ENCODE data around the gene SLC35F6. TPM values are rescaled to one million over a fixed set of nuclear protein-coding genes. Genes with fewer than 3 reads are reported as not detected.

Gene SLC35F6
- total and polyA plus RNA-seq, 9 of the 15 experiments (the other 6 are each of a cell fraction or from before 2014, with no cell fraction given) = 11.9 to 47.3 (median 22.5) TPM

DNA sequence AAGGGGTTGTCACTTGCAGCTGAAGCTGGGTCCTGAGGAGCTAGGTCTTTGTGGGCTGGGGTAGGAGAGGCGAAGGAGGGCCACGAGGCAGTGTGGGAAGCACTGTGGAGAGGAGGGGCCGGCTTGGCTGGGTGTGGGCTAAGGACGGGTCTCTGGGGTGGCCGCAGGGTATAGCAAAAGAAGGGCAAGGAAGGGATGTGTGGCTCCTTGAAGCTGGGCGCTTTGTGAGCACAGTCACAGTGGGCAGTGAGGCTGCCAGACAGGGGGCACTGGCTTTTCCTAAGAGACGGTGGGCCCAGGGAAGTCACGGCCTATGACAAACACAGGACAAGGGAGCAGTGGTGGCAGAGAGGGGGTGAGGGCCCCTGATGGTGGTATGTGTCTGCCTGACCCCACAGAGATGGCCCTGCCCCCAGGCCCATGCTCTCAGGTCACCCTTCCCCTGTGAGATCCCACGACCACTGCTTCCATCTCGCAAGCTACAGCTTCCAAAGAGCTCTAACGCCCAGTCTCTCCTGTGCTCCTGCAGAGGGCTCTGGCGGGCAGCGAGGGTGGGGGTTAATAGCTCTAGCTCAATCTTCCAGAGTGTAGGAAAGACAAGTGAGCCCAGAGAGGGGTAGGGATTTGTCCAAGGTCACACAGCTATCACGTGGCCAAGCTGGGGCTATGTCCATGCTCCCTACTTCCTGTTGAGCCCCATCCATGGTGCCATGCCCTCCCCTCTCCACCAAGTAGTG, 39.1 kb upstream of the SLC35F6 start (continued):
- TF ChIP-seq, protein P1, sequence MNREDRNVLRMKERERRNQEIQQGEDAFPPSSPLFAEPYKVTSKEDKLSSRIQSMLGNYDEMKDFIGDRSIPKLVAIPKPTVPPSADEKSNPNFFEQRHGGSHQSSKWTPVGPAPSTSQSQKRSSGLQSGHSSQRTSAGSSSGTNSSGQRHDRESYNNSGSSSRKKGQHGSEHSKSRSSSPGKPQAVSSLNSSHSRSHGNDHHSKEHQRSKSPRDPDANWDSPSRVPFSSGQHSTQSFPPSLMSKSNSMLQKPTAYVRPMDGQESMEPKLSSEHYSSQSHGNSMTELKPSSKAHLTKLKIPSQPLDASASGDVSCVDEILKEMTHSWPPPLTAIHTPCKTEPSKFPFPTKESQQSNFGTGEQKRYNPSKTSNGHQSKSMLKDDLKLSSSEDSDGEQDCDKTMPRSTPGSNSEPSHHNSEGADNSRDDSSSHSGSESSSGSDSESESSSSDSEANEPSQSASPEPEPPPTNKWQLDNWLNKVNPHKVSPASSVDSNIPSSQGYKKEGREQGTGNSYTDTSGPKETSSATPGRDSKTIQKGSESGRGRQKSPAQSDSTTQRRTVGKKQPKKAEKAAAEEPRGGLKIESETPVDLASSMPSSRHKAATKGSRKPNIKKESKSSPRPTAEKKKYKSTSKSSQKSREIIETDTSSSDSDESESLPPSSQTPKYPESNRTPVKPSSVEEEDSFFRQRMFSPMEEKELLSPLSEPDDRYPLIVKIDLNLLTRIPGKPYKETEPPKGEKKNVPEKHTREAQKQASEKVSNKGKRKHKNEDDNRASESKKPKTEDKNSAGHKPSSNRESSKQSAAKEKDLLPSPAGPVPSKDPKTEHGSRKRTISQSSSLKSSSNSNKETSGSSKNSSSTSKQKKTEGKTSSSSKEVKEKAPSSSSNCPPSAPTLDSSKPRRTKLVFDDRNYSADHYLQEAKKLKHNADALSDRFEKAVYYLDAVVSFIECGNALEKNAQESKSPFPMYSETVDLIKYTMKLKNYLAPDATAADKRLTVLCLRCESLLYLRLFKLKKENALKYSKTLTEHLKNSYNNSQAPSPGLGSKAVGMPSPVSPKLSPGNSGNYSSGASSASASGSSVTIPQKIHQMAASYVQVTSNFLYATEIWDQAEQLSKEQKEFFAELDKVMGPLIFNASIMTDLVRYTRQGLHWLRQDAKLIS (CRISPR knock-in tag; IDR thresholded peaks at IDR 0.05) = no peak
- TF ChIP-seq, protein P2, sequence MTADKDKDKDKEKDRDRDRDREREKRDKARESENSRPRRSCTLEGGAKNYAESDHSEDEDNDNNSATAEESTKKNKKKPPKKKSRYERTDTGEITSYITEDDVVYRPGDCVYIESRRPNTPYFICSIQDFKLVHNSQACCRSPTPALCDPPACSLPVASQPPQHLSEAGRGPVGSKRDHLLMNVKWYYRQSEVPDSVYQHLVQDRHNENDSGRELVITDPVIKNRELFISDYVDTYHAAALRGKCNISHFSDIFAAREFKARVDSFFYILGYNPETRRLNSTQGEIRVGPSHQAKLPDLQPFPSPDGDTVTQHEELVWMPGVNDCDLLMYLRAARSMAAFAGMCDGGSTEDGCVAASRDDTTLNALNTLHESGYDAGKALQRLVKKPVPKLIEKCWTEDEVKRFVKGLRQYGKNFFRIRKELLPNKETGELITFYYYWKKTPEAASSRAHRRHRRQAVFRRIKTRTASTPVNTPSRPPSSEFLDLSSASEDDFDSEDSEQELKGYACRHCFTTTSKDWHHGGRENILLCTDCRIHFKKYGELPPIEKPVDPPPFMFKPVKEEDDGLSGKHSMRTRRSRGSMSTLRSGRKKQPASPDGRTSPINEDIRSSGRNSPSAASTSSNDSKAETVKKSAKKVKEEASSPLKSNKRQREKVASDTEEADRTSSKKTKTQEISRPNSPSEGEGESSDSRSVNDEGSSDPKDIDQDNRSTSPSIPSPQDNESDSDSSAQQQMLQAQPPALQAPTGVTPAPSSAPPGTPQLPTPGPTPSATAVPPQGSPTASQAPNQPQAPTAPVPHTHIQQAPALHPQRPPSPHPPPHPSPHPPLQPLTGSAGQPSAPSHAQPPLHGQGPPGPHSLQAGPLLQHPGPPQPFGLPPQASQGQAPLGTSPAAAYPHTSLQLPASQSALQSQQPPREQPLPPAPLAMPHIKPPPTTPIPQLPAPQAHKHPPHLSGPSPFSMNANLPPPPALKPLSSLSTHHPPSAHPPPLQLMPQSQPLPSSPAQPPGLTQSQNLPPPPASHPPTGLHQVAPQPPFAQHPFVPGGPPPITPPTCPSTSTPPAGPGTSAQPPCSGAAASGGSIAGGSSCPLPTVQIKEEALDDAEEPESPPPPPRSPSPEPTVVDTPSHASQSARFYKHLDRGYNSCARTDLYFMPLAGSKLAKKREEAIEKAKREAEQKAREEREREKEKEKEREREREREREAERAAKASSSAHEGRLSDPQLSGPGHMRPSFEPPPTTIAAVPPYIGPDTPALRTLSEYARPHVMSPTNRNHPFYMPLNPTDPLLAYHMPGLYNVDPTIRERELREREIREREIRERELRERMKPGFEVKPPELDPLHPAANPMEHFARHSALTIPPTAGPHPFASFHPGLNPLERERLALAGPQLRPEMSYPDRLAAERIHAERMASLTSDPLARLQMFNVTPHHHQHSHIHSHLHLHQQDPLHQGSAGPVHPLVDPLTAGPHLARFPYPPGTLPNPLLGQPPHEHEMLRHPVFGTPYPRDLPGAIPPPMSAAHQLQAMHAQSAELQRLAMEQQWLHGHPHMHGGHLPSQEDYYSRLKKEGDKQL (CRISPR knock-in tag; IDR thresholded peaks at IDR 0.05; ENCODE audit: borderline replicate concordance) = 0 out of 2 replicates have a peak, but pooled peaks have one; percentile 23
- TF ChIP-seq ZFP36 (IDR thresholded peaks at IDR 0.05; ENCODE audit: low read depth, low read length, partially characterized antibody) (peak; percentile 79), SMARCB1 (IDR thresholded peaks at IDR 0.05; ENCODE audit: insufficient read length, low read depth) (no peak), BACH1 (tag; IDR thresholded peaks at IDR 0.05) (no peak), BRD9 (IDR thresholded peaks at IDR 0.05; ENCODE audit: low read depth, partially characterized antibody) (no peak), BCOR (IDR thresholded peaks at IDR 0.05) (peak; percentile 79), RBM15 (IDR thresholded peaks at IDR 0.05; ENCODE audit: insufficient read depth, low read length) (no peak), CCAR2 (IDR thresholded peaks at IDR 0.05; ENCODE audit: low read depth, low read length) (no peak), TCFL5 (CRISPR knock-in tag; conservative IDR thresholded peaks at IDR 0.05) (no peak), POLR2A (conservative IDR thresholded peaks at IDR 0.05) (no peak), ELF1 (tag; IDR thresholded peaks at IDR 0.05) (no peak), POLR2G (IDR thresholded peaks at IDR 0.05; ENCODE audit: low read depth, low read length) (no peak), RAD51 (IDR thresholded peaks at IDR 0.05; ENCODE audit: borderline replicate concordance, low read depth) (peak; percentile 41; the same call in 1 of the 2 replicates), WHSC1 (IDR thresholded peaks at IDR 0.05; ENCODE audit: low read length) (no peak)
- TF ChIP-seq, protein P3, sequence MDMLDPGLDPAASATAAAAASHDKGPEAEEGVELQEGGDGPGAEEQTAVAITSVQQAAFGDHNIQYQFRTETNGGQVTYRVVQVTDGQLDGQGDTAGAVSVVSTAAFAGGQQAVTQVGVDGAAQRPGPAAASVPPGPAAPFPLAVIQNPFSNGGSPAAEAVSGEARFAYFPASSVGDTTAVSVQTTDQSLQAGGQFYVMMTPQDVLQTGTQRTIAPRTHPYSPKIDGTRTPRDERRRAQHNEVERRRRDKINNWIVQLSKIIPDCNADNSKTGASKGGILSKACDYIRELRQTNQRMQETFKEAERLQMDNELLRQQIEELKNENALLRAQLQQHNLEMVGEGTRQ (CRISPR knock-in tag; IDR thresholded peaks at IDR 0.05) = peak; percentile 51; the same call in 1 of the 2 replicates
- TF ChIP-seq, protein P4, sequence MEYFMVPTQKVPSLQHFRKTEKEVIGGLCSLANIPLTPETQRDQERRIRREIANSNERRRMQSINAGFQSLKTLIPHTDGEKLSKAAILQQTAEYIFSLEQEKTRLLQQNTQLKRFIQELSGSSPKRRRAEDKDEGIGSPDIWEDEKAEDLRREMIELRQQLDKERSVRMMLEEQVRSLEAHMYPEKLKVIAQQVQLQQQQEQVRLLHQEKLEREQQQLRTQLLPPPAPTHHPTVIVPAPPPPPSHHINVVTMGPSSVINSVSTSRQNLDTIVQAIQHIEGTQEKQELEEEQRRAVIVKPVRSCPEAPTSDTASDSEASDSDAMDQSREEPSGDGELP (CRISPR knock-in tag; IDR thresholded peaks at IDR 0.05; ENCODE audit: borderline replicate concordance) = 0 out of 2 replicates have a peak, but pooled peaks have one; percentile 16

Data from K562 (cell line).